ENCODE measurements around the gene ZNF487. TPM values are rescaled to one million over a fixed set of nuclear protein-coding genes. Genes with fewer than 3 reads are reported as not detected.
"Not testable (repeated sequence)": the region's sequence is repeated elsewhere in the genome, so short reads cannot be mapped to it uniquely, and the experiment has no call there.

ZNF487 gene
- total and polyA plus RNA-seq, 3 experiments from 2014 or later: 1.5 to 7.9 (median 4.2) TPM

DNA sequence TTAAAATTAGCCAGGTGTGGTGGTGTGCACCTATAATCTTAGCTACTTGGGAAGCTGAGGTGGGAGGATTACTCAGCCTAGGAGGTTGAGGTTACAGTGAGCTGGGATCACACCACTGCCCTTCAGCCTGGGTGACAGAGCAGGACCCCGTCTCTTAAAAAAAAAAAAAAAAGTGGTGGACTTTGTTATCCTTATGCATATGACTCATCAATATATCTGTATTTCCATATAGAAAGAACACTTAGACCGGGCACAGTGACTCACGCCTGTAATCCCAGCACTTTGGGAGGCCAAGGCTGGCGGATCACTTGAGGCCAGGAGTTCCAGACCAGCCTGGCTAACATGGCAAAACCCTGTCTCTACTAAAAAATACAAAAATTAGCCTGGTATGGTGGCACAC is 15.0 kb upstream of the ZNF487 start:
- H3K4me1 Mint-ChIP-seq: peaks cover 33 to 39% (median 38%) of the 10 kb centered on the region in 3 donors
- peak overlapping the region; percentile 71 to 100 (median 92) for H3K27ac Mint-ChIP-seq
- CTCF ChIA-PET: interaction anchor here (1.3 kb wide), 1 partner anchor 10 kb away, joined by 3 read pairs; no protein-coding TSS in a partner anchor
- H3K36me3 ChIP-seq (ENCODE audit: insufficient read depth, low read length); H3K27me3 Mint-ChIP-seq; H3K27me3 ChIP-seq (ENCODE audit: insufficient read depth, low read length, poor library complexity, severe bottlenecking); H3K27ac ChIP-seq (ENCODE audit: low read depth, low read length); H3K4me3 ChIP-seq (ENCODE audit: low read length); H3K9me3 Mint-ChIP-seq; H3K36me3 Mint-ChIP-seq; H3K9me3 ChIP-seq (ENCODE audit: low read length); DNase-seq: not testable (repeated sequence)
- POLR2A ChIA-PET: interaction anchor here (0.6 kb wide), 1 partner anchor 153 kb away, joined by 4 read pairs; no protein-coding TSS in a partner anchor
- H3K4me1 ChIP-seq (ENCODE audit: insufficient read depth, low read length): peaks cover 44% of the 10 kb centered on the region
- peak overlapping the region in 4 of 7 donors; percentile 40 to 94 (median 66) for H3K4me3 Mint-ChIP-seq

DNA sequence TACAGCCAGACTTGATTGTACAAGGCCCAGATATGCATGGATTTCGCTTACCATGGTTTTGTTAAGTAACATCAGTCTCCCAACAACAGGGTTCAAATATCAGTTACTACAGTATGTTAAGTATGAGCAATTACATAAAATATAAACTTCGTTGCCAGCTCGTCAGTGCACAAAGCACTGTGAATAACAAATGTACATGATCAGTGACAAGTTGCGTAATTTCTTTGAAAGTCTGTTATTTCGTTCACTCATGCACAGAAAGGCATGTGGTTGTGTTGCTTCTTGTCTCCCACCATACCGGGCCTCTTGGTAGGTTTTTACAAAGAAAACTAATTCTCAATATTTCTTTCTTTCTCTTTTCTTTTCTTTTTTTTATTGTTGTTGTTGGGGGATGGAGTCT is 12.5 kb upstream of the ZNF487 start:
- Histone ChIP-seq H3K4me1 (ENCODE audit: insufficient read depth, low read length) (peaks cover 24% of the 10 kb centered on the region), H3K9me3 (ENCODE audit: low read length) (no peaks in the 10 kb centered on the region), H3K36me3 (ENCODE audit: insufficient read depth, low read length) (no peaks in the 10 kb centered on the region), H3K4me3 (ENCODE audit: low read length) (no peak overlapping the region), H3K27ac (ENCODE audit: low read depth, low read length) (no peak overlapping the region), H3K27me3 (ENCODE audit: insufficient read depth, low read length, poor library complexity, severe bottlenecking) (no peaks in the 10 kb centered on the region)
- ChIA-PET POLR2A (no interaction called here), CTCF (interaction anchor here (1.5 kb wide), 1 partner anchor 15 kb away, joined by 4 read pairs; the partner anchor contains the start of gene HNRNPF)
- Mint-ChIP-seq H3K27ac (no peak overlapping the region), H3K27me3 (no peaks in the 10 kb centered on the region), H3K4me1 (peaks cover 17 to 22% (median 20%) of the 10 kb centered on the region in 3 donors), H3K36me3 (peaks cover 0 to 4% (median 0%) of the 10 kb centered on the region in 3 donors), H3K9me3 (no peaks in the 10 kb centered on the region), H3K4me3 (no peak overlapping the region)
- no peak for DNase-seq

DNA sequence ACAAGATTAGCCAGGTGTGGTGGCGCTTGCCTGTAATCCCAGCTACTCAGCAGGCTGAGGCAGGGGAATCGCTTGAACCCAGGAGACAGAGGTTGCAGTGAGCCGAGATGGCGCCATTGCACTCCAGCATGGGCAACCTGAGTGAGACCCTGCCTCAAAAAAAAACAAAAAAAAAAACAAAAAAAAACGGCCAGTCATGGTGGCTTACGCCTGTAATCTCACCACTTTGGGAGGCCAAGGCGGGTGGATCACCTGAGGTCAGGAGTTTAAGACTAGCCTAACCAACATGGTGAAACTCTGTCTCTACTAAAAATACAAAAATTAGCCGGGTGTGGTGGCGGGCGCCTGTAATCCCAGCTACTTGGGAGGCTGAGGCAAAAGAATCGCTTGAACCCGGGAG is 10.4 kb upstream of the ZNF487 start:
- H3K9me3 ChIP-seq (ENCODE audit: low read length); H3K9me3 Mint-ChIP-seq; H3K36me3 ChIP-seq (ENCODE audit: insufficient read depth, low read length); H3K4me3 ChIP-seq (ENCODE audit: low read length); H3K27me3 ChIP-seq (ENCODE audit: insufficient read depth, low read length, poor library complexity, severe bottlenecking); H3K4me3 Mint-ChIP-seq; POLR2A ChIA-PET; H3K4me1 Mint-ChIP-seq; H3K36me3 Mint-ChIP-seq; H3K27me3 Mint-ChIP-seq; H3K27ac Mint-ChIP-seq; H3K27ac ChIP-seq (ENCODE audit: low read depth, low read length); DNase-seq: not testable (repeated sequence)
- H3K4me1 ChIP-seq (ENCODE audit: insufficient read depth, low read length): peaks cover 10% of the 10 kb centered on the region
- CTCF ChIA-PET: interaction anchor here (1.7 kb wide), 1 partner anchor 19 kb away, joined by 3 read pairs; no protein-coding TSS in a partner anchor

DNA sequence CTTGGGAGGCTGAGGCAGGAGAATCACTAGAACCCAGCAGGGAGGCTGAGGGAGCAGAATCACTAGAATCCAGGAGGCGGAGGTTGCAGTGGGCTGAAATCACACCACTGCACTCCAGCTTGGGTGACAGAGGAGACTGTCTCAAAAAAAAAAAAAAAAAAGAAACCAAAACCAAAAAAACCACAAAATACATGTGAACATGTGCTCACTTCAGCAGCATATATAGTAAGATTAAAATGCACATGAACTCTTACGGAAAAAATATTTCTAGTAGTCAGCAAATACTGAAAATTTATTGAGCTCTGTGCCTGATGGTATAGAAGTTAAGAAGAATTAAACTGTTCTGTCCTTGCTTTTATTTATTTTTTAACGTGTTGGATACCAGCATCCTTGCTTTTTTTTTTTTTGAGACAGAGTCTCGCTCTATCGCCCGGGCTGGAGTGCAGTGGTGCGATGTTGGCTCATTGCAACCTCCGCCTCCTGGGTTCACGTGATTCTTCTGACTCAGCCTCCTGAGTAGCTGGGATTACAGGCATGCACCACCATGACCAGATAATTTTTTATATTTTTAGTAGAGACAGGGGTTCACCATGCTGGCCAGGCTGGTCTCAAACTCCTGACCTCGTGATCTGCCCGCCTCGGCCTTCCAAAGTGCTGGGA is 9.6 kb upstream of the ZNF487 start:
- Histone ChIP-seq H3K4me3 (ENCODE audit: low read length) (no peak overlapping the region), H3K36me3 (ENCODE audit: insufficient read depth, low read length) (no peaks in the 10 kb centered on the region), H3K4me1 (ENCODE audit: insufficient read depth, low read length) (peaks cover 7% of the 10 kb centered on the region), H3K9me3 (ENCODE audit: low read length) (no peaks in the 10 kb centered on the region), H3K27ac (ENCODE audit: low read depth, low read length) (no peak overlapping the region), H3K27me3 (ENCODE audit: insufficient read depth, low read length, poor library complexity, severe bottlenecking) (no peaks in the 10 kb centered on the region)
- ChIA-PET CTCF (interaction anchor here (0.7 to 1.0 kb wide), 3 partner anchors 9 to 17 kb away, joined by 3 to 4 read pairs (median 3); partner anchors contain the start of gene ZNF487), POLR2A (interaction anchor here (0.7 kb wide), 2 partner anchors 32 to 99 kb away, joined by 4 to 9 read pairs; no protein-coding TSS in a partner anchor)
- peak in 1 of 5 donors; percentile 51 for DNase-seq
- no peaks in the 10 kb centered on the region for H3K27me3 Mint-ChIP-seq
- H3K9me3 Mint-ChIP-seq: no peaks in the 10 kb centered on the region
- peak overlapping the region in 2 of 8 donors; percentile 33 to 42 for H3K27ac Mint-ChIP-seq
- H3K4me3 Mint-ChIP-seq: peak overlapping the region in 1 of 7 donors; percentile 24
- no peaks in the 10 kb centered on the region for H3K36me3 Mint-ChIP-seq
- no peaks in the 10 kb centered on the region for H3K4me1 Mint-ChIP-seq

DNA sequence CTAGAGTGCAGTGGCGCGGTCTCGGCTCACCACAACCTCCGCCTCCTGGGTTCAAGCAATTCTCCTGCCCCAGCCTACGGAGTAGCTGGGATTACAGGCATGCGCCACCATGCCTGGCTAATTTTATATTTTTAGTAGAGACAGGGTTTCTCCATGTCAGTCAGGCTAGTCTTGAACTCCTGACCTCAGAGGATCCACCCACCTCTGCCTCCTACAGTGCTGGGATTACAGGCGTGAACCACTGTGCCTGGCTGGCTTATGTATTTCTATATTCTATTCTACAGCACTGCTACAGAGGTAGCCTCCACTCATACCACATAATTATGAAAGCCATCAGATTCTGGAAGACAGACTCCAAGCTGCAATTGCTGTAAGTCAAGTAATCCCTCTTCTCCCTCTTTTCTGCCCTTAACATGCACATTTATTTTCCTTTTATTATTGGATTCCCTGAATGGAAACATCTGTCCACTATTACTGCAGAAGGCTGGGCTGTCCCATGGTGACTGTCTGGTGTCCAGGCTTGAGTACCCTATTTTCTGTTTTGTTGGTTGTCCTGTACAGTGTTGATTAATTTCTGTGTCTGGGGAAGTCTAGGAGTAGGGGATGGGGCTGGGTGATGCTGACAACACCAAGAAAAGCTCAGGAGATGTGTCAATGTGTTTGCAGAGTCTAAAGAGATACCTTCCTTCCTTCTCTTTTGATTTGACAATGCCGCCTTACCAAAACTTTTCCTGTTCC is 5.8 kb upstream of the ZNF487 start:
- Mint-ChIP-seq H3K9me3 (no peaks in the 10 kb centered on the region), H3K36me3 (peaks cover 0 to 3% (median 2%) of the 10 kb centered on the region in 3 donors), H3K27me3 (no peaks in the 10 kb centered on the region), H3K4me1 (peaks cover 5 to 9% (median 9%) of the 10 kb centered on the region in 3 donors), H3K27ac (peak overlapping the region in 3 of 8 donors; percentile 7 to 63 (median 12)), H3K4me3 (peak overlapping the region in 1 of 7 donors; percentile 35)
- Histone ChIP-seq H3K27me3 (ENCODE audit: insufficient read depth, low read length, poor library complexity, severe bottlenecking) (no peaks in the 10 kb centered on the region), H3K27ac (ENCODE audit: low read depth, low read length) (no peak overlapping the region), H3K4me1 (ENCODE audit: insufficient read depth, low read length) (peaks cover 10% of the 10 kb centered on the region), H3K4me3 (ENCODE audit: low read length) (no peak overlapping the region), H3K36me3 (ENCODE audit: insufficient read depth, low read length) (no peaks in the 10 kb centered on the region), H3K9me3 (ENCODE audit: low read length) (no peaks in the 10 kb centered on the region)
- ChIA-PET POLR2A (no interaction called here), CTCF (interaction anchor here (1.3 kb wide), 1 partner anchor 35 kb away, joined by 3 read pairs; no protein-coding TSS in a partner anchor)
- no peak for DNase-seq

DNA sequence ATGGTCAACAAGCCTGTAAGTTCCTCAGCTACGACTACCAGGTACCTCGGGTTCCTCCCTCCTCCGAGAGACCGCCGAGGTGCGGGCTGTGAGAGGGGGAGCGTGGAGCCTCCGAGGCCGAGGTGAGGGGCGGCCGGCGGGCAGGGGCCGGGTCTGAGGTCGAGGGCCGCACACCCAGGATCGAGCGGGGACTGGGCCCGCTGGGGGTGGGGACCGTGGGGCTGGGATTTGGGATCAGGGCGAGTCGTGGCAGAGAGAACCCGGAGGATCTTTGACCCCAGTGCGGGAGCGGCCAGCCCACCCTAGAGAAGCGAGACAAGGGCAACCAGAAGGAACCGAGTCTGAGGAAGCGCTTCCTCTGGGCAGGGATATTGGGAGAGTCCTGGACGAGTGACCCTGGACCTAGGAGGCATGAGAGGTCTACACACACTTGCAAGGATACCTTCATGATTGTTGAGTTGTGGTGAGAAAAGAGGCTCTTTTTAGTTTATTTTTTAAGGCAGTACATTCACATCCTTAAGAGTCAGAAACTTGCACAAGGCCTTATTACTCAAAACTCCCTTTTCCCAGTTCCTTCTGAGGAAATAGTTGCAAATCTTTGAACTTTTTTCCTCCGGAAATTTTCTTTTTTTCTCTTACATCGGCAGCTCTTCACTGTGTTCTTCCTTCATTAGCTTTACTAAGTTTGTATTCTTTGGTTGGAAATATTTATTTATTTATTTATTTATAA is 395 bp downstream of the ZNF487 start:
- peaks cover 20 to 36% (median 30%) of the 10 kb centered on the region in 3 donors for H3K4me1 Mint-ChIP-seq
- Histone ChIP-seq H3K27ac (ENCODE audit: low read depth, low read length) (peak overlapping the region; percentile 100), H3K36me3 (ENCODE audit: insufficient read depth, low read length) (no peaks in the 10 kb centered on the region), H3K9me3 (ENCODE audit: low read length) (no peaks in the 10 kb centered on the region), H3K27me3 (ENCODE audit: insufficient read depth, low read length, poor library complexity, severe bottlenecking) (no peaks in the 10 kb centered on the region), H3K4me1 (ENCODE audit: insufficient read depth, low read length) (peaks cover 12% of the 10 kb centered on the region), H3K4me3 (ENCODE audit: low read length) (peak overlapping the region; percentile 99)
- peak overlapping the region; percentile 82 to 100 (median 97) for H3K4me3 Mint-ChIP-seq
- H3K27ac Mint-ChIP-seq: peak overlapping the region; percentile 96 to 100 (median 99)
- CTCF ChIA-PET: interaction anchor here (1.1 to 3.3 kb wide), 7 partner anchors 10 to 144 kb away, joined by 3 to 13 read pairs (median 4); no protein-coding TSS in a partner anchor
- no peaks in the 10 kb centered on the region for H3K27me3 Mint-ChIP-seq
- POLR2A ChIA-PET: interaction anchor here (0.7 to 3.4 kb wide), 7 partner anchors 15 to 41 kb away, joined by 3 to 17 read pairs (median 4); partner anchors contain the start of gene HNRNPF
- peaks cover 0 to 7% (median 4%) of the 10 kb centered on the region in 3 donors for H3K36me3 Mint-ChIP-seq
- no peak for DNase-seq
- H3K9me3 Mint-ChIP-seq: no peaks in the 10 kb centered on the region

DNA sequence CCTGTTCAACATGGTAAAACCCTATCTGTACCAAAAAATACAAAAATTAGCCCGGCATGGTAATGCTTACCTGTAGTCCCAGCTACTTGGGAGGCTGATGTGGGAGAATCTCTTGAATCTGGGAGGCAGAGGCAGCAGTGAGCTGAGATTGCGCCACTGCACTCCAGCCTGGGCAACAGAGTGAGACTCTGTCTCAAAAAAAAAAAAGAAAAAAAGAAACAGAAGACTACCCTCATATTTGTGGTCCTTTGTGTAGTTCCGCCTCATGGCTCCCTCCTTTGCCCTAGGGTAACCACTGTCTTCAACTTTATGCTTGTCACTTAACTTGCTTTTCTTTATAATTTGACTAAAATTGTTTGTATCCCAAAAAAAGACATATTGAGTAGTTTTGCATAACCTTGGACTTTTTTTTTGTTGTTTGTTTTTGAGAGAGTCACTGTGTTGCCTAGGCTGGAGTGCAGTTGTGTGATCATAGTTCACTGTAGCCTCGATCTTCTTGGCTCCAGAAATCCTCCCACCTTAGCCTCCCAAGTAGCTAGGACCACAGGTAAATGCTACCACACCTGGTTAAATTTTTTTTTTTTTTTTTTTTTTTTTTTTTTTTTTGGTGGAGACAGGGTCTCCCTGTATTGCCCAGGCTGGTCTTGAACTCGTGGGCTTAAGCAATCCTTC is 3.7 kb downstream of the ZNF487 start:
- no peak overlapping the region for H3K4me3 ChIP-seq (ENCODE audit: low read length)
- peak overlapping the region in 6 of 8 donors; percentile 14 to 70 (median 38) for H3K27ac Mint-ChIP-seq
- POLR2A ChIA-PET: interaction anchor here (0.6 to 1.0 kb wide), 2 partner anchors 16 to 33 kb away, joined by 3 read pairs; no protein-coding TSS in a partner anchor
- no peaks in the 10 kb centered on the region for H3K27me3 ChIP-seq (ENCODE audit: insufficient read depth, low read length, poor library complexity, severe bottlenecking)
- H3K4me1 ChIP-seq (ENCODE audit: insufficient read depth, low read length): peaks cover 6% of the 10 kb centered on the region
- CTCF ChIA-PET: no interaction called here
- H3K36me3 ChIP-seq (ENCODE audit: insufficient read depth, low read length): no peaks in the 10 kb centered on the region
- H3K4me3 Mint-ChIP-seq: peak overlapping the region in 1 of 7 donors; percentile 58
- peaks cover 7 to 10% (median 8%) of the 10 kb centered on the region in 3 donors for H3K36me3 Mint-ChIP-seq
- H3K27ac ChIP-seq (ENCODE audit: low read depth, low read length): no peak overlapping the region
- peaks cover 24 to 40% (median 35%) of the 10 kb centered on the region in 3 donors for H3K4me1 Mint-ChIP-seq
- no peaks in the 10 kb centered on the region for H3K27me3 Mint-ChIP-seq
- H3K9me3 Mint-ChIP-seq: peaks cover 0 to 7% (median 0%) of the 10 kb centered on the region in 5 donors
- no peaks in the 10 kb centered on the region for H3K9me3 ChIP-seq (ENCODE audit: low read length)
- DNase-seq: no peak
